Esophagus muscularis mucosa (tissue), 4 donors: ENCODE data around the gene KCNH4.
A peak's percentile ranks its signal among the peaks of the same experiment; 100 is the strongest.

Source experiments
- CTCF ChIP-seq, 3 experiments: fragments of 200-600 bp in 2 of 3; fragments of 450-650 bp in 1 of 3; sonication (generic) in 2 of 3; IDR thresholded peaks; one replicate each; pipeline ENCODE4 v1.5.1; 2017 to 2019; ENCODE audit warnings: antibody characterized with exemption in 3 of 3, mild to moderate bottlenecking in 2 of 3, moderate library complexity in 1 of 3
- EP300 ChIP-seq: sonication (generic); formaldehyde crosslinking; IDR thresholded peaks from one replicate; pipeline ENCODE4 v1.6.1; 2017; ENCODE audit warnings: antibody characterized with exemption
- POLR2A ChIP-seq: fragments of 450-650 bp; IDR thresholded peaks from one replicate; pipeline ENCODE4 v1.6.1; 2017; ENCODE audit warnings: antibody characterized with exemption, moderate library complexity, mild to moderate bottlenecking, low read depth

GRCh38 chr17:42183741-42184711, 3.1 kb upstream of the KCNH4 start:
- TF ChIP-seq CTCF (IDR thresholded peaks at IDR 0.05) (peak; percentile 88 to 93 (median 89)), EP300 (no peak), POLR2A (no peak)
